A549 (cell line): ENCODE data around the gene TRIM73.
"Not testable (repeated sequence)": the region's sequence is repeated elsewhere in the genome, so short reads cannot be mapped to it uniquely, and the experiment has no call there.

Experiments used
- CEBPB ChIP-seq, 2 experiments: fragments of >200 bp in 1 of 2; sonication (Bioruptor Twin) in 1 of 2; formaldehyde crosslinking in 1 of 2; IDR thresholded peaks; 2 replicates each; pipeline ENCODE4 v1.6.1; 2012 to 2016
- CHD2 ChIP-seq: fragments of 150-350 bp; IDR thresholded peaks from 2 replicates; pipeline ENCODE4 v1.6.1; 2014; ENCODE audit warnings: low read length; ENCODE audit not compliant: partially characterized antibody
- CTCF ChIP-seq: fragments of >200 bp; sonication (Bioruptor Twin); formaldehyde crosslinking; IDR thresholded peaks from 3 replicates; pipeline ENCODE4 v1.5.1; 2016
- EP300 ChIP-seq, 2 experiments: fragments of >200 bp; sonication (Bioruptor Twin); formaldehyde crosslinking; IDR thresholded peaks; 2 replicates in 1 of 2; 3 replicates in 1 of 2; pipeline ENCODE4 v1.6.1; 2016 to 2017
- HDAC2 ChIP-seq: fragments of 200-600 bp; sonication (generic); IDR thresholded peaks from 2 replicates; pipeline ENCODE4 v1.6.1; 2016
- MAFK ChIP-seq: fragments of 450-650 bp; IDR thresholded peaks from 2 replicates; pipeline ENCODE4 v1.6.1; 2014; ENCODE audit not compliant: partially characterized antibody
- POLR2A ChIP-seq: IDR thresholded peaks from 2 replicates; pipeline ENCODE4 v1.6.1; 2012; ENCODE audit warnings: mild to moderate bottlenecking, low read length
- RAD21 ChIP-seq, 2 experiments: fragments of >200 bp in 1 of 2; sonication (Bioruptor Twin) in 1 of 2; formaldehyde crosslinking in 1 of 2; IDR thresholded peaks in 1 of 2; conservative IDR thresholded peaks in 1 of 2; 2 replicates in 1 of 2; 3 replicates in 1 of 2; pipeline ENCODE4 v1.6.1; 2012 to 2018; ENCODE audit warnings: inconsistent platforms in 1 of 2
- SMC3 ChIP-seq: fragments of >200 bp; sonication (Bioruptor Twin); formaldehyde crosslinking; IDR thresholded peaks from 3 replicates; pipeline ENCODE4 v1.6.1; 2018; ENCODE audit warnings: inconsistent platforms
- TF ChIP-seq, protein P1 (sequence below): IDR thresholded peaks from 2 replicates; pipeline ENCODE4 v1.6.1; 2012; ENCODE audit warnings: low read depth, borderline replicate concordance

DNA sequence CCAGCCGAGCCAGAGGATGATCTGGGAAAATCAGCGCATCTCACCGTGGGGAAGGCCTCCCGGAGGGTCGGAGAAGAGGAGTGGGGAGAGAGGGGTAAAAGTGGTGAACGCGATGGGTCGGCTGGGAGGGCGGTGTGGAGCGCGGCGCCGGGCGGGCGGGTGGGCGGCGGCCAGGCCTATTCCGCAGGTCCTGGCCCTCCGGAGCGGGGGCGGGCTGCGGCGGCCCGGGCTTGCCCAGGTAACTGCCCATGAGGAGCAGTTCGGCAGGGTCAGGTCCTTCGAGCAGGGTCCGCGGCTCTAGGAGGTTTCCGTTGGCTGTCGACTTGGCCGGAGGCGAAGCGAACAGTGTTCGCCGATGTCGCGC lies 46.7 kb downstream of the TRIM73 start:
- TF ChIP-seq CHD2; RAD21 (conservative IDR thresholded peaks at IDR 0.05 in 1 of 2, IDR thresholded peaks at IDR 0.05 in 1 of 2); CEBPB (IDR thresholded peaks at IDR 0.05); CTCF; EP300 (IDR thresholded peaks at IDR 0.05); POLR2A; HDAC2; MAFK; SMC3: not testable (repeated sequence)
- TF ChIP-seq, protein P1, sequence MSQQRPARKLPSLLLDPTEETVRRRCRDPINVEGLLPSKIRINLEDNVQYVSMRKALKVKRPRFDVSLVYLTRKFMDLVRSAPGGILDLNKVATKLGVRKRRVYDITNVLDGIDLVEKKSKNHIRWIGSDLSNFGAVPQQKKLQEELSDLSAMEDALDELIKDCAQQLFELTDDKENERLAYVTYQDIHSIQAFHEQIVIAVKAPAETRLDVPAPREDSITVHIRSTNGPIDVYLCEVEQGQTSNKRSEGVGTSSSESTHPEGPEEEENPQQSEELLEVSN = not testable (repeated sequence)
